ENCODE measurements around the gene AGBL5. TPM values are rescaled to one million over a fixed set of nuclear protein-coding genes. Genes with fewer than 3 reads are reported as not detected.

The AGBL5 gene
- total and polyA plus RNA-seq, 2 of the 13 experiments (the other 11 are each of a cell fraction or from before 2014, with no cell fraction given) = 55.9 to 73.3 TPM

GRCh38 chr2:27093430-27094352, 42.2 kb downstream of the AGBL5 start (continued):
- peak; percentile 78 for TF ChIP-seq SP4 (CRISPR knock-in tag; IDR thresholded peaks at IDR 0.05)
- TF ChIP-seq TGIF2 (CRISPR knock-in tag; IDR thresholded peaks at IDR 0.05) = peak; percentile 66
- peak; percentile 64 for TF ChIP-seq TEAD3 (CRISPR knock-in tag; optimal IDR thresholded peaks at IDR 0.05; ENCODE audit: borderline replicate concordance)
- TF ChIP-seq ZSCAN31 (CRISPR knock-in tag; IDR thresholded peaks at IDR 0.05; ENCODE audit: low read depth) = no peak; the same call in 1 of the 2 replicates
- peak; percentile 49; the same call in 1 of the 2 replicates for TF ChIP-seq ZSCAN22 (CRISPR knock-in tag; IDR thresholded peaks at IDR 0.05)
- TF ChIP-seq ZNF317 (CRISPR knock-in tag; IDR thresholded peaks at IDR 0.05) = peak; percentile 37; the same call in 1 of the 2 replicates
- TF ChIP-seq REPIN1 (CRISPR knock-in tag; IDR thresholded peaks at IDR 0.05; ENCODE audit: borderline replicate concordance, low read depth) = peak; percentile 93
- TF ChIP-seq THAP9 (CRISPR knock-in tag; IDR thresholded peaks at IDR 0.05; ENCODE audit: borderline replicate concordance) = no peak; the same call in 1 of the 2 replicates
- TF ChIP-seq MTA1 (CRISPR knock-in tag; IDR thresholded peaks at IDR 0.05; ENCODE audit: borderline replicate concordance) = peak; percentile 50; the same call in 1 of the 2 replicates
- TF ChIP-seq ZNF547 (CRISPR knock-in tag; IDR thresholded peaks at IDR 0.05) = no peak; the same call in 1 of the 2 replicates
- TF ChIP-seq TRAFD1 (CRISPR knock-in tag; IDR thresholded peaks at IDR 0.05; ENCODE audit: borderline replicate concordance) = no peak
- no peak for TF ChIP-seq ZNF354B (CRISPR knock-in tag; IDR thresholded peaks at IDR 0.05)
- no peak for TF ChIP-seq ZFP36 (IDR thresholded peaks at IDR 0.05; ENCODE audit: borderline replicate concordance, low read depth, low read length, partially characterized antibody)
- no peak for TF ChIP-seq DMTF1 (CRISPR knock-in tag; IDR thresholded peaks at IDR 0.05)
- TF ChIP-seq MIER2 (CRISPR knock-in tag; IDR thresholded peaks at IDR 0.05) = 0 out of 2 replicates have a peak, but pooled peaks have one; percentile 9
- peak; percentile 85 for TF ChIP-seq RXRB (CRISPR knock-in tag; IDR thresholded peaks at IDR 0.05; ENCODE audit: borderline replicate concordance)
- 0 out of 2 replicates have a peak, but pooled peaks have one; percentile 28 for TF ChIP-seq ZNF780A (CRISPR knock-in tag; IDR thresholded peaks at IDR 0.05)
- 0 out of 2 replicates have a peak, but pooled peaks have one; percentile 9 for TF ChIP-seq ZNF275 (CRISPR knock-in tag; IDR thresholded peaks at IDR 0.05; ENCODE audit: borderline replicate concordance)

All from HepG2 (cell line).